ENCODE data around the gene MAX.

The MAX gene

GRCh38 chr14:65072256-65072655 is 30.1 kb downstream of the MAX start:
- no peak for DNase-seq

- no peak for DNase-seq
Observed at GRCh38 chr14:65071544-65071943, 30.8 kb downstream of the MAX start.

- DNase-seq, result no peak
Observed at GRCh38 chr14:65070471-65070976, 31.8 kb downstream of the MAX start.

GRCh38 chr14:65069874-65070413 is 32.4 kb downstream of the MAX start:
- no peak for DNase-seq

GRCh38 chr14:65065719-65066118 is 36.6 kb downstream of the MAX start:
- DNase-seq, result no peak

- no peak for DNase-seq
Observed at GRCh38 chr14:65062096-65063075, 39.9 kb downstream of the MAX start.

GRCh38 chr14:65057695-65058094 is 44.6 kb downstream of the MAX start:
- no peak for DNase-seq

GRCh38 chr14:65054471-65055085 is 47.7 kb downstream of the MAX start:
- DNase-seq, result peak in 1 of 2 donors; percentile 16

- no peak for DNase-seq
Observed at GRCh38 chr14:65053466-65053865, 48.9 kb downstream of the MAX start.

- no peak for DNase-seq
Observed at GRCh38 chr14:65052832-65053231, 49.5 kb downstream of the MAX start.

GRCh38 chr14:65045709-65046108 is 56.6 kb downstream of the MAX start:
- DNase-seq, result no peak

GRCh38 chr14:65045006-65045405 is 57.3 kb downstream of the MAX start:
- DNase-seq, result no peak

- peak; percentile 7 to 53 for DNase-seq
Observed at GRCh38 chr14:65044596-65044959, 57.7 kb downstream of the MAX start.

GRCh38 chr14:65043893-65044595 is 58.3 kb downstream of the MAX start:
- DNase-seq, result no peak

- DNase-seq, result peak in 1 of 2 donors; percentile 27
Observed at GRCh38 chr14:65042731-65043372, 59.5 kb downstream of the MAX start.

GRCh38 chr14:65042296-65042695 is 60.0 kb downstream of the MAX start:
- no peak for DNase-seq

GRCh38 chr14:65041434-65041915 is 60.8 kb downstream of the MAX start:
- no peak for DNase-seq

GRCh38 chr14:65040666-65041433 is 61.5 kb downstream of the MAX start:
- DNase-seq, result no peak

- no peak for DNase-seq
Observed at GRCh38 chr14:65038966-65039365, 63.4 kb downstream of the MAX start.

GRCh38 chr14:65035049-65035448 is 67.3 kb downstream of the MAX start:
- DNase-seq, result no peak

- DNase-seq, result no peak
Observed at GRCh38 chr14:65034021-65034420, 68.3 kb downstream of the MAX start.

GRCh38 chr14:65033181-65033580 is 69.1 kb downstream of the MAX start:
- no peak for DNase-seq
